Activated CD8-positive, alpha-beta memory T cell treated with anti-CD3 and anti-CD28 coated beads, Interleukin-2, amount 50 U/mL, for 4 hours (primary cell): Measurements from ENCODE around the gene MYCBP2.

Experiments used
- DNase-seq: peaks from one replicate; pipeline ENCODE4 v3.0.0-alpha.2; 2020

MYCBP2 gene

GRCh38 chr13:77185721-77186120 is 141.2 kb downstream of the MYCBP2 start:
- DNase-seq, result no peak

- no peak for DNase-seq
Observed at GRCh38 chr13:77184455-77184854, 142.4 kb downstream of the MYCBP2 start.

GRCh38 chr13:77180011-77180410 is 146.9 kb downstream of the MYCBP2 start:
- DNase-seq, result no peak

- DNase-seq, result no peak
Observed at GRCh38 chr13:77177646-77178045, 149.2 kb downstream of the MYCBP2 start.

DNA sequence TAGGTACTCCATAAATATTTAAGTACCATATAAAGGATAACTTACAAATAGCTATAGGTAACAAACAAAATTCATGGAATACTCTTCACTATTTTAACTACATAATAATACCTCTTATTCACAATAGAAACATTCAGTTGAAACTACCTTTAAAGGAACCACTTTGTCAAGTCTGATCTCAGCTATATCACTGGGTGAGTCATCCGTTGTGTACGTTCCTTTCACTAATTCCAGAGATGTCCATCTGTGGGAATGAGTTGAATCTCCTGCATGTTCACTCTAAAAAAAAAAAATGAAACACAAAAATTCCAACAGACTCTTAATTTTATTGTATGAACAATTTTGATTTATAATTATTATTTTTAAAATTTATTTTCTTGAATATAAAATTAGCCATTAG is 150.5 kb downstream of the MYCBP2 start:
- DNase-seq, result no peak

- DNase-seq, result no peak
Observed at GRCh38 chr13:77172650-77173049, 154.2 kb downstream of the MYCBP2 start.

GRCh38 chr13:77171451-77171850 is 155.4 kb downstream of the MYCBP2 start:
- DNase-seq, result no peak

DNA sequence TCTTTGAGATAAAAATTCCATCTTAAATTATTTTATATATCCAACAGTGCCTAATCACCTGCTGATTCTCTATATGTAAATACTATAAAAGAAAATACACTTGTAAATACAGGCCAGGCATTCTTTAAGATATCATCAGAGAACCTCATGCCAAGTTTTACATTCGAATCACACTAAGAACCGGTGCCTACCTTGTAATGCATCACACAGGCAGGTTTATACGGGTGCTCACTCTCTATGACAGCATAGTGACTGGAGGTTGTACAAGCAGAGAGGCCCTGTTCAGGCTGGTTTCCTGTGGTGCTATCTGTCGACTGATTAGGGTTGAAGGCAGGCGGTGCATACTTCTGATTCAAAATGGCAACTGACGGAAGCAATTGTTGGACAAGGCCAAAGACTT is 158.7 kb downstream of the MYCBP2 start:
- no peak for DNase-seq

DNA sequence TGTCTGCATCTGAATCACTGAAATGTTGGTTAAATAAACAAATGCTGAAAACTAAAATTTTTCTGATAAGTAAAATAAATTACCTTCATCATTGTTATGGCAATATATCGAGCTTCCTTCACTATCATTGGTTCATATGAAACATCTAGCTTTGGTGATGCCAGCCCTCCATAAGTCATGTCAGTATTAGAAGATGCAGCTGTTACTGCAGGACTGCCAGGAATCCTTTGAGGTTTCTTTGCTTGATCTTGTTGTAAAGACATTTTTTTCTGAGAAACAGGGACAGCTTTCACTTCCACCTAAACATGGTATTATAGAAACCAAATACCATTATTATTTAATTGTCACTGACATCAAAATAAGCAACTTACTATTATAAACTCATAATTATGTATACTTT is 176.2 kb downstream of the MYCBP2 start:
- DNase-seq, result no peak

DNA sequence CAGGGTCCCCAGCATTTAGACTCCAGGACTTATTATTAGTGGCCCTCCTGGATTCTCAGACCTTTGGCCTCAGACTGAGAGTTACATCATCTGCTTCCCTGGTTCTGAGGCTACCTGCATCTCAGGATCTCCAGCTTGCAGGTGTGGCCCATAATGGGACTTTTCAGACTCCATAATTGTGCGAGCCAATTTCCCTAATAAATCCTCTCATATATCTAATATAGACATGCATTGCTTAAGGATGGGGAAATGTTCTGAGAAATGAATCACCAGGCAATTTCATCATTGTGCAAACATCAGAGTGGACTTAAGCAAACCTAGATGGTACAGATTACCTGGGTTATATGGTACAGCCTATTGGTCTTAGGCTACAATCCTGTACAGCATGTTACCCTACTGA is 183.5 kb downstream of the MYCBP2 start:
- no peak for DNase-seq

- DNase-seq, result no peak
Observed at GRCh38 chr13:77139306-77139705, 187.6 kb downstream of the MYCBP2 start.

- no peak for DNase-seq
Observed at GRCh38 chr13:77138813-77139212, 188.1 kb downstream of the MYCBP2 start.

DNA sequence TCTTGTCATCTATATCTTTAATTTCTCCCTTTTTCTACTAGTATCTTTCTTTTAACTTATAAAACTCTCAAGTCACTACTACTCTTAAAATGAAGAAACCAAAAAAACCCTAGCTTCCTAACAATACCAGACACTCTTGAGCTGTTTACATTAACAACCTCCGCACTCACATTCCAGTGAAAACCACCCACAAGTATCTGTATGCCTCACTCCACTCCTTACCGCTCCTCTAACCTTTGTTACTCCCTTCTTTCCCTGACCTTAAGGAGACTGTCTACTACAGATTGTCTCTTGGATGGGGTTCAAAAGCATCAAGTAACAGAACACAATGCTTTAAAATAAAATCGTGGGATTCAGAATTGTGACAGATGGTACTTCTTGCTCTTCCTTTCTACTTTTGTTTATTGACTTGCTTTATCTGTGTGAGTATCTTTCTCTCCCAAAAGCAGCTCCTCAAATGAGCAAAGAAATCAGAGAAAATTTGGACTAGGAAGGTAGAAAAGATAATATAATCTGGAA is 189.9 kb downstream of the MYCBP2 start:
- no peak for DNase-seq

DNA sequence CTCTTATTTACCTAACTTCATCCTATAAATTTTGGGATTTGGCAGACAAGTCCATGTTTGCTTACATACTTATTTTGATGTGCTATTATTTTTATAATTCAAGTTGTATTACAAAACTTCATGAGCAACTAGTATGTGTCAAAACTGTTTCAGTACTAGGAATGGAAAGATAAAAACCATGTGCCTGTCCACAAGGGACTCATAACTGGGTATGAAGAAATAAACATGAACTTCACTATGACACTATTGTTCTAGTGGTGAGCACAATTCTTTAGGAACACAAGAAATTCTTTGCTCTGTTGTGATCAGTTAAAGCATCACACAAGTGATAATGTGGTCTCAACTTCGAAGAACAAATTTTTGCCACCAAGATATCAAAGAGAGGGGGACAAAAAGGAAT is 202.5 kb downstream of the MYCBP2 start:
- no peak for DNase-seq

- DNase-seq, result no peak
Observed at GRCh38 chr13:77118134-77118533, 208.8 kb downstream of the MYCBP2 start.

- no peak for DNase-seq
Observed at GRCh38 chr13:77114271-77114670, 212.6 kb downstream of the MYCBP2 start.

- no peak for DNase-seq
Observed at GRCh38 chr13:77113496-77113895, 213.4 kb downstream of the MYCBP2 start.

DNA sequence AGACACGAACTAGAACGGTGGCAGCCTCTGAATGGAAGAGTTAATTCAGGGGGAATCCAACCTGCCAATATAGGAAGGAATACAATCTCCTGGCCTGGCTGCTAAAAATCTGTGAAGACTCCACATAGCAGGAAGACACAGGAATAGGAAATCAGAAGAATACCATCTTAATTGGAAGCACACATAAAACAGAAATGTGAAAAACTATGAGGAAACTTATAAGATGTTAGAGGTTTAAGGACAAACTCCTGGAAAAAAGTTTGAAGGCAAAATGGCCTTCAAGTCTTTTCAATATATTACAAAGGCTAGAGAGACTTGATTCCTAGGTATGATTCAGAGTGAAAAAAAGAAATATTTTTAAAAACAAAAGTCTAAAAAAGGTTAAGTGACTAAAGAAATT is 221.8 kb downstream of the MYCBP2 start:
- no peak for DNase-seq

GRCh38 chr13:77099415-77099814 is 227.5 kb downstream of the MYCBP2 start:
- DNase-seq, result no peak

DNA sequence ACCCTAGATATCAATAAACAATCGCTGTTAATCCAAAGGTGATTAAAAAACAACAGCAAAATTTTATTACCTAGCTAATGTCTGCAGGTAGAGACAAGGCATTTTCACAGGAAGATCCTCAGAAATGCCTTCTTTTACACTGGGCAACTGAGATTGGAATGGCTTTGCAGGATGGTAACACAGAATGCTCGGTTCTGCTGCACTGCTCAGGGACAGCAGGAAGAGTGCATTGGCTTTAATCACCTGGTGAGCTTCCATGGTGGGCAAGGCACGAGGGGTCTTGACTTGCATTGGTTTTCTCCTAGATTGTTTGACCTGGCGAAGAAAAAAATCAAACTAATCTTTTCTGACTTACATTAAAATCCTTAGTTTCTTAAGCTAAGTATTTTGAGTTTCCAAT is 231.6 kb downstream of the MYCBP2 start:
- DNase-seq, result no peak

DNA sequence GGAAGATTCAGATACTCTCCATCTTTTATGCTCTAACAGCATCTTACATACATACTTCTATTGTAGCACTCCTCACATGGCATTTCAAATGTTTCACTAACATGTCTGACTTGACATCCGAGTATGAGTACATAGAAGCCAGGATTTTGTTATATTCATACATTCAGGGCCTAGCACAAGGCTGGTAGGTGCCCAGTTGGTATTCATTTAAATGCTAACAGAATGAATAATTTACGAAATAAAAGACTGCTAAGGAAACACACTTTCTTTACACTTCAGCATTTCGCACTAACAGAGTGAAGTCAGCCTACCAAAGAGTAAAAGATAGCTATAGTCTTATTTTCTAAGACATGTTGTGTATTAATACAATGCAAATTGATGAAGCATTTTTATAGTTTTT is 232.1 kb downstream of the MYCBP2 start:
- DNase-seq, result no peak

- no peak for DNase-seq
Observed at GRCh38 chr13:77093735-77094134, 233.2 kb downstream of the MYCBP2 start.

DNA sequence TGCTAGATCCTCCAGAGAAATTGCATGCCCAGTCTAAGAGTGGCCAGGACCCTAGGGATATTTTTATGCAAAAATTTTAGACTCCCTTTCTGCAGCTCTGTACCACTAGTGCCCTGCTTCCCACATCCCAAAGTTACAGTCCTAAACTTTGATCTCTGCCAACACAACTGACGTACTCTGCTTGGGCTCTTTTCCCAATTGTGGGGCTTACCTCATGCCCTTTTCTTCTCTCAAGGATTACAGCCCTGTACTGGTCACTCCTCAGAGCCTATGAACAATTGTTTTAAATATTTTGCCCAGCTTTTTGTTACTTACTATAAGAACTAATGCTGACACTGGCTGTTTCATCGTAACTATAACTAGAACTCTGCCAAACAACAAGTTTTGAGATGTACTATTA is 242.1 kb downstream of the MYCBP2 start:
- DNase-seq, result no peak

- DNase-seq, result no peak
Observed at GRCh38 chr13:77079902-77080413, 246.9 kb downstream of the MYCBP2 start.

GRCh38 chr13:77067519-77067918 is 259.4 kb downstream of the MYCBP2 start:
- no peak for DNase-seq
